Mucosa of rectum (tissue), 2 donors: ENCODE measurements around the gene RASAL2.

Source experiments
- H3K27ac ChIP-seq, 2 donors: one replicate each; pipeline ENCODE4 v1.7.0; 2013; ENCODE audit warnings: inconsistent platforms in 2 of 2, low read depth in 2 of 2, low read length in 2 of 2
- H3K27me3 ChIP-seq, 2 donors: one replicate each; pipeline ENCODE4 v1.7.0; 2013; ENCODE audit warnings: low read length in 2 of 2; ENCODE audit not compliant: control insufficient read depth in 2 of 2, insufficient read depth in 2 of 2
- H3K36me3 ChIP-seq, 2 donors: one replicate each; pipeline ENCODE4 v1.7.0; 2013; ENCODE audit warnings: low read length in 2 of 2; ENCODE audit not compliant: control insufficient read depth in 2 of 2, insufficient read depth in 2 of 2
- H3K4me1 ChIP-seq, 2 donors: one replicate each; pipeline ENCODE4 v1.7.0; 2013; ENCODE audit warnings: low read length in 2 of 2, mild to moderate bottlenecking in 1 of 2; ENCODE audit not compliant: control insufficient read depth in 2 of 2, insufficient read depth in 2 of 2
- H3K4me3 ChIP-seq, 2 donors: one replicate each; pipeline ENCODE4 v1.7.0; 2013; ENCODE audit warnings: low read length in 2 of 2
- H3K9ac ChIP-seq, 2 donors: one replicate each; pipeline ENCODE4 v1.7.0; 2013; ENCODE audit warnings: low read length in 2 of 2, low read depth in 1 of 2, mild to moderate bottlenecking in 1 of 2
- H3K9me3 ChIP-seq, 2 donors: one replicate each; pipeline ENCODE4 v1.7.0; 2013; ENCODE audit warnings: low read length in 2 of 2; ENCODE audit not compliant: control insufficient read depth in 2 of 2
- donor health status: healthy.
- donor health status: Normal muscosa, but diverticular disease.

Gene RASAL2

GRCh38 chr1:178495741-178496409 lies 402.0 kb downstream of the RASAL2 start:
- Histone ChIP-seq H3K27me3 (no peaks in the 10 kb centered on the region), H3K27ac (no peak overlapping the region), H3K36me3 (no peaks in the 10 kb centered on the region), H3K4me3 (no peak overlapping the region), H3K9ac (no peak overlapping the region), H3K9me3 (no peaks in the 10 kb centered on the region), H3K4me1 (no peaks in the 10 kb centered on the region)

GRCh38 chr1:178496410-178497135 lies 402.7 kb downstream of the RASAL2 start, which contains the start of gene CLEC20A:
Gene CLEC20A, minus strand, starts transcription at chr1:178496964. Its CDS starts 25 bp downstream, at chr1:178496939.
- H3K36me3 ChIP-seq, result no peaks in the 10 kb centered on the region
- no peak within 1 kb of the TSS for H3K27ac ChIP-seq
- H3K27me3 ChIP-seq, result no peaks in the 10 kb centered on the region
- no peak within 1 kb of the TSS for H3K9ac ChIP-seq
- no peaks in the 10 kb centered on the region for H3K4me1 ChIP-seq
- no peak within 1 kb of the TSS for H3K4me3 ChIP-seq
- no peaks in the 10 kb centered on the region for H3K9me3 ChIP-seq

GRCh38 chr1:178497903-178498478 lies 404.1 kb downstream of the RASAL2 start:
- Histone ChIP-seq H3K4me1 (no peaks in the 10 kb centered on the region), H3K27me3 (no peaks in the 10 kb centered on the region), H3K9ac (no peak overlapping the region), H3K27ac (no peak overlapping the region), H3K4me3 (no peak overlapping the region), H3K9me3 (no peaks in the 10 kb centered on the region), H3K36me3 (no peaks in the 10 kb centered on the region)

- Histone ChIP-seq H3K9me3 (no peaks in the 10 kb centered on the region), H3K27me3 (no peaks in the 10 kb centered on the region), H3K27ac (no peak overlapping the region), H3K36me3 (no peaks in the 10 kb centered on the region), H3K9ac (no peak overlapping the region), H3K4me3 (no peak overlapping the region), H3K4me1 (no peaks in the 10 kb centered on the region)
These were observed 405.2 kb downstream of the RASAL2 start for GRCh38 chr1:178498896-178499675.

GRCh38 chr1:178500091-178500770 lies 406.3 kb downstream of the RASAL2 start:
- Histone ChIP-seq H3K9ac (no peak overlapping the region), H3K36me3 (no peaks in the 10 kb centered on the region), H3K4me3 (no peak overlapping the region), H3K27me3 (no peaks in the 10 kb centered on the region), H3K9me3 (no peaks in the 10 kb centered on the region), H3K27ac (no peak overlapping the region), H3K4me1 (no peaks in the 10 kb centered on the region)

GRCh38 chr1:178500936-178501554 lies 407.1 kb downstream of the RASAL2 start:
- no peaks in the 10 kb centered on the region for H3K27me3 ChIP-seq
- H3K36me3 ChIP-seq, result no peaks in the 10 kb centered on the region
- no peak overlapping the region for H3K4me3 ChIP-seq
- no peaks in the 10 kb centered on the region for H3K9me3 ChIP-seq
- H3K27ac ChIP-seq, result no peak overlapping the region
- no peaks in the 10 kb centered on the region for H3K4me1 ChIP-seq
- no peak overlapping the region for H3K9ac ChIP-seq

- Histone ChIP-seq H3K27me3 (no peaks in the 10 kb centered on the region), H3K4me1 (no peaks in the 10 kb centered on the region), H3K4me3 (no peak overlapping the region), H3K9ac (no peak overlapping the region), H3K27ac (no peak overlapping the region), H3K36me3 (no peaks in the 10 kb centered on the region), H3K9me3 (no peaks in the 10 kb centered on the region)
These were observed 407.9 kb downstream of the RASAL2 start for GRCh38 chr1:178501705-178502329.

GRCh38 chr1:178502330-178502714 lies 408.4 kb downstream of the RASAL2 start:
- Histone ChIP-seq H3K27ac (no peak overlapping the region), H3K36me3 (no peaks in the 10 kb centered on the region), H3K4me1 (no peaks in the 10 kb centered on the region), H3K9me3 (no peaks in the 10 kb centered on the region), H3K27me3 (no peaks in the 10 kb centered on the region), H3K4me3 (no peak overlapping the region), H3K9ac (no peak overlapping the region)

- Histone ChIP-seq H3K27ac (no peak overlapping the region), H3K4me1 (no peaks in the 10 kb centered on the region), H3K9ac (no peak overlapping the region), H3K4me3 (no peak overlapping the region), H3K9me3 (no peaks in the 10 kb centered on the region), H3K36me3 (no peaks in the 10 kb centered on the region), H3K27me3 (no peaks in the 10 kb centered on the region)
These were observed 409.0 kb downstream of the RASAL2 start for GRCh38 chr1:178502856-178503255.
